Right cardiac atrium (tissue), 5 donors: ENCODE measurements around the gene GYPC. TPM values are rescaled to one million over a fixed set of nuclear protein-coding genes. Genes with fewer than 3 reads are reported as not detected.

Experiments
- ATAC-seq, 2 donors: fragments of 200-7000 bp; cut with Tn5 transposase; one replicate each; pipeline versions ENCODE4 v1.8.0 to v1.9.1; 2020; ENCODE audit warnings: moderate library complexity in 2 of 2, mild to moderate bottlenecking in 1 of 2
- DNase-seq, 3 donors: peaks; one replicate each; pipeline ENCODE4 v3.0.0-alpha.2; 2020
- H3K27ac ChIP-seq: one replicate; pipeline ENCODE4 v1.5.1; 2013; ENCODE audit warnings: mild to moderate bottlenecking, low read length, control low read depth, moderate library complexity
- H3K27me3 ChIP-seq: one replicate; pipeline ENCODE4 v1.6.1; 2013; ENCODE audit not compliant: control insufficient read depth, insufficient read depth
- H3K4me1 ChIP-seq: one replicate; pipeline ENCODE4 v1.6.1; 2013; ENCODE audit warnings: low read length; ENCODE audit not compliant: control insufficient read depth, insufficient read depth
- H3K4me3 ChIP-seq: one replicate; pipeline ENCODE4 v1.5.1; 2013; ENCODE audit warnings: low read length, control low read depth
- H3K9me3 ChIP-seq: one replicate; pipeline ENCODE4 v1.6.1; 2013; ENCODE audit warnings: low read length; ENCODE audit not compliant: control insufficient read depth
- WGBS: extraction: QIAGEN DNeasy Blood & Tissue Kit; methylation state at CpG from one replicate; pipeline ENCODE4 v1.1.7; 2013; 5-methylcytosine and 5-hydroxymethylcytosine counted together
- intact Hi-C, 4 donors: fragments of 100-400 bp; cut with DNase I; formaldehyde crosslinking; loops; one replicate each; pipeline versions ENCODE4 v1.11.0 to v1.14.0; 2022 to 2023
- polyA plus RNA-seq: library from polyadenylated mRNA; stranded (reverse); fragments of 200-250 nt; gene quantifications from one replicate; pipeline ENCODE4 v1.2.3, GENCODE V29; 2013
- total RNA-seq, 4 donors: library from RNA; stranded (reverse); fragmentation: NEBNext Ultra II Directional; extraction: Animal tissue kit (Norgen Biotek cat#: 25700); gene quantifications; one replicate each; pipeline ENCODE4 v1.2.1, GENCODE V29; 2021
- donor health status: healthy with polysubstance abuse.
- donor health status: DM: no; HTN: yes; CAD: no.
- donor health status: DM: no; HTN: no; CAD: no.
- donor health status: DM: no; HTN: yes; CAD: no; lungs with severe emphysema.
- donor health status: DM: yes; HTN: yes; CAD: no.

The GYPC gene
- total and polyA plus RNA-seq, 5 donors: 83.2 to 113 (median 89.6) TPM

DNA sequence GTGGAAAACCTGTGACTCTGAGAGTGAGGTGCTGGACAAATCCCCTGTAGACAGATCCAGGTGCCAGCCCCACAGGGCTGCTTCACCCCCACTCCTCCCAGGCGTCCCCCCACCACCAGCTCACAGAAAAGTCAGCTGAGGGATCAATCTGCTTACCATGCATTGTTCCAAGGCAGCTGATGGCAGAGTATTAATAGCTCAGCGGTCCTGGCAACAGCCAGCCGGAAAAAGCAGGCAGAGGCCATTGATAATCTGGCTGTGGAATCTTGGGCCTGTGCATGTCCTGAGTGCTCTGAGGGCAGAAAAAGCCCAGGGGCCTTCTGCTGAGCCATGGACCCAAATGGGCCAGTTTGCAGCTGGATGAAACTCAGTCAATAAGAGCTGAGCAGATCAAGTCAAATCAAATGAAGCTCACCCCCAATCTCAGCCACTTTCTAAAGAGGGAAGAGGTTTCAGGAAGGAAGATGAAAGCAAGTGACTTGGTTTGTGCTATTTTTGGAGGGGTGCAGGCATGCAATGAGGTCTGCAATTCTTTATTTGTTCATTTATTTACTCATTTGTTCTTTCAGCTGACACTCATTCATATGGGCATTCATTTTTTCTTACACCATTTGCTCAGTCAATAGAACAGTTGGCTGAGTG lies 63.4 kb downstream of the GYPC start:
- no peaks in the 10 kb centered on the region for H3K27me3 ChIP-seq
- H3K4me1 ChIP-seq: peaks cover 9% of the 10 kb centered on the region
- ATAC-seq (peak; percentile 44 to 50), DNase-seq (peak in 2 of 3 donors; percentile 43 to 55)
- intact Hi-C loops: no loop called here
- no peaks in the 10 kb centered on the region for H3K9me3 ChIP-seq
- WGBS: 46% methylated on average over 3 of the region's 3 CpGs
- no peak overlapping the region for H3K4me3 ChIP-seq
- no peak overlapping the region for H3K27ac ChIP-seq

- WGBS: 55% methylated on average over 4 of the region's 4 CpGs
- H3K9me3 ChIP-seq: no peaks in the 10 kb centered on the region
- H3K27ac ChIP-seq: no peak overlapping the region
- H3K4me1 ChIP-seq: peaks cover 9% of the 10 kb centered on the region
- intact Hi-C loops: no loop called here
- peak; percentile 25 to 60 for ATAC-seq
- no peak overlapping the region for H3K4me3 ChIP-seq
- no peaks in the 10 kb centered on the region for H3K27me3 ChIP-seq
- DNase-seq: no peak
These were observed 63.9 kb downstream of the GYPC start for GRCh38 chr2:126719833-126720351.

GRCh38 chr2:126720638-126721037 lies 64.7 kb downstream of the GYPC start:
- no peak for ATAC-seq
- no peak for DNase-seq
- 95% methylated on average over 2 of the region's 2 CpGs for WGBS
- Histone ChIP-seq H3K9me3 (no peaks in the 10 kb centered on the region), H3K27ac (no peak overlapping the region), H3K4me1 (peaks cover 9% of the 10 kb centered on the region), H3K27me3 (no peaks in the 10 kb centered on the region), H3K4me3 (no peak overlapping the region)
- intact Hi-C loops: no loop called here

- ATAC-seq (no peak), DNase-seq (no peak)
- intact Hi-C loops: no loop called here
- Histone ChIP-seq H3K27me3 (no peaks in the 10 kb centered on the region), H3K4me3 (no peak overlapping the region), H3K27ac (no peak overlapping the region), H3K9me3 (no peaks in the 10 kb centered on the region), H3K4me1 (peaks cover 9% of the 10 kb centered on the region)
- WGBS: 53% methylated on average over 2 of the region's 2 CpGs
These were observed 66.1 kb downstream of the GYPC start for GRCh38 chr2:126722081-126722480.

GRCh38 chr2:126722546-126722945 lies 66.6 kb downstream of the GYPC start:
- WGBS: 32% methylated on average over 4 of the region's 4 CpGs
- ATAC-seq (no peak), DNase-seq (peak in 1 of 3 donors; percentile 64)
- Histone ChIP-seq H3K27ac (no peak overlapping the region), H3K4me3 (no peak overlapping the region), H3K27me3 (no peaks in the 10 kb centered on the region), H3K4me1 (peaks cover 9% of the 10 kb centered on the region), H3K9me3 (no peaks in the 10 kb centered on the region)
- intact Hi-C loops: no loop called here

GRCh38 chr2:126723281-126723815 lies 67.4 kb downstream of the GYPC start:
- peak in 1 of 3 donors; percentile 60 for DNase-seq
- Histone ChIP-seq H3K4me3 (no peak overlapping the region), H3K9me3 (no peaks in the 10 kb centered on the region), H3K27ac (no peak overlapping the region), H3K4me1 (peaks cover 9% of the 10 kb centered on the region), H3K27me3 (no peaks in the 10 kb centered on the region)
- WGBS: 79% methylated on average over 2 of the region's 2 CpGs
- intact Hi-C loops: no loop called here
- peak in 1 of 2 donors; percentile 80 for ATAC-seq

DNA sequence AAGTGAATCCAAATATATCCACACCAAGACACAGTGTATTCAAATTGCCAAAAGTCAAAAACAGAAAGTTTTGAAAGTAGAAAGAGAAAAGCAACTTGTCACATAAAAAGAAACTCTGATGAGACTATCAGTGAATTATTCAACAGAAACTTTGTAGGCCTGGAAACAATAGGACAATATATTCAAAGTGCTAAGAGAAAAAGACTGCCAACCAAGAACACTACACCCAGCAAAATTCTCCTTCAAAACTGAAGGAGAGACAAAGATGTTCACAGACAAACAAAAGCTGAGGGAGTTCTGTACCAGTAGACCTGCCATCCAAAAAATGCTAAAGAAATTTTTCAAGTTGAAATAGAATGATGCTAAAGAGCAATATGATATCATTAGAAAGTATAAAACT lies 69.6 kb downstream of the GYPC start:
- no peak for ATAC-seq
- Histone ChIP-seq H3K27ac (no peak overlapping the region), H3K4me3 (no peak overlapping the region), H3K27me3 (no peaks in the 10 kb centered on the region), H3K4me1 (peaks cover under 1% of the 10 kb centered on the region), H3K9me3 (no peaks in the 10 kb centered on the region)
- intact Hi-C loops: no loop called here
- no peak for DNase-seq

DNA sequence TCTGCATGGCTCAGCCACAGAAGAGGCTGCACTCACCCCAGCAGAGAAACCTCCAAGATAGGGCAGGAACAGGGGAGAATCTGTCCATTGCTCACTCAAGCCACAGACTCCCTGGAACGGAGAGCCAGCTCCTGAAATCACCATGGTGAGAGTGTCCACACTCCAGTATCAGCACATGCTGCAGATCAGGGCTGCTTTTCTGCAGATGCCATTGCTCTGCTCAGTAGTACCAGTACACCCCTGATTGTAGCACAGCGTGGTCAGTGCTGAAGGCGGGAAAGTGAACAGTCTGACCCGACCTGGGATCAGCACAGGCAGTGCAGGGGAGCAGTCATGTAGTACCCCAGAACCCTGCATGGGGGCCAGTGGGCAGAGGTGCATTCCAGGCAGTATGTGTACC lies 73.9 kb downstream of the GYPC start:
- no peak overlapping the region for H3K27ac ChIP-seq
- H3K9me3 ChIP-seq: no peaks in the 10 kb centered on the region
- ATAC-seq (peak in 1 of 2 donors; percentile 34), DNase-seq (peak in 1 of 3 donors; percentile 28)
- WGBS: 83% methylated on average over 4 of the region's 4 CpGs
- H3K27me3 ChIP-seq: no peaks in the 10 kb centered on the region
- no peaks in the 10 kb centered on the region for H3K4me1 ChIP-seq
- no peak overlapping the region for H3K4me3 ChIP-seq
- intact Hi-C loops: no loop called here

DNA sequence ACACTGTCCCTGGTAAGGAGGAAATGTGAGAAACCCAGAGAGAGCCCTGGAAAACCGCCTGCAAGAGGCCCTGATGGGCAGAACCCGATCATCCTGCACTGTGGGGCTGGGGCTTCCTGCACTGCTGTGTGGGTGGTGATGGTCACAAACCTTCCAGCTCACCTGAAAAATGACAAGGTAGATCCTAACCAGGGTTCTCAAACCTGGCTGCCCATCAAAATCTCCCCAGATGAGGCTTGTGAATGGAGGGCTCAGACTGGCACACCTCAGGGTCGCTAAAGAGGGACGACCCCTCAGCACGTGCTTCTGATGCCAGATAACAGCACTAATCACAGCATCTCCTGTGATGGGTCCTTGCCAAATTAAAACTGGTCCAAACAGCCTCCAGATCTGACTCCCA lies 74.7 kb downstream of the GYPC start:
- intact Hi-C loops: no loop called here

DNA sequence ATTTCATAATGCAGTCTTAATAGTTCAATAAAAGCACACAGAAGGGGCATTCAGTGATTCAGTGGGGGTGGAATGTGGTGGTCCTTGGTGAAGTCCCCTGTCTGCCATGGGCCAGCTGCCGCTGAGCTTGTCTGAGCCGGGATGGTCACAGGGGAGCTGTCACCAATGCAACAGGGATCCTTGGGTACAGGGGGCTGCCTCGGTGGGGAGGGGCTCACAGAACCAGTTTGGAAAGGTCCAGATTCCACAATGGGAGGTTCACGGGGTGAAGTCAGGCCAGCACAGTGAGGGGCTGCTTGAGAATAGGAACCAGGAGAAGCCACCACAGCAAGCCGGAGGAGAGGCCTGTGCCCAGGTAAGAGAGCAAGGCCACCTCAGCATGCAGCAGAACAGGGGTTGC lies 75.4 kb downstream of the GYPC start:
- Histone ChIP-seq H3K27ac (no peak overlapping the region), H3K27me3 (no peaks in the 10 kb centered on the region), H3K4me3 (no peak overlapping the region), H3K9me3 (no peaks in the 10 kb centered on the region), H3K4me1 (no peaks in the 10 kb centered on the region)
- 90% methylated on average over 5 of the region's 5 CpGs for WGBS
- intact Hi-C loops: no loop called here
- ATAC-seq (no peak), DNase-seq (no peak)

More for the DNA sequence above, 74.7 kb downstream of the GYPC start:
- H3K4me1 ChIP-seq: no peaks in the 10 kb centered on the region
- H3K27ac ChIP-seq: no peak overlapping the region
- ATAC-seq: no peak
- WGBS: 86% methylated on average over 5 of the region's 5 CpGs
- DNase-seq: no peak
- H3K4me3 ChIP-seq: no peak overlapping the region
- H3K27me3 ChIP-seq: no peaks in the 10 kb centered on the region
- H3K9me3 ChIP-seq: no peaks in the 10 kb centered on the region

DNA sequence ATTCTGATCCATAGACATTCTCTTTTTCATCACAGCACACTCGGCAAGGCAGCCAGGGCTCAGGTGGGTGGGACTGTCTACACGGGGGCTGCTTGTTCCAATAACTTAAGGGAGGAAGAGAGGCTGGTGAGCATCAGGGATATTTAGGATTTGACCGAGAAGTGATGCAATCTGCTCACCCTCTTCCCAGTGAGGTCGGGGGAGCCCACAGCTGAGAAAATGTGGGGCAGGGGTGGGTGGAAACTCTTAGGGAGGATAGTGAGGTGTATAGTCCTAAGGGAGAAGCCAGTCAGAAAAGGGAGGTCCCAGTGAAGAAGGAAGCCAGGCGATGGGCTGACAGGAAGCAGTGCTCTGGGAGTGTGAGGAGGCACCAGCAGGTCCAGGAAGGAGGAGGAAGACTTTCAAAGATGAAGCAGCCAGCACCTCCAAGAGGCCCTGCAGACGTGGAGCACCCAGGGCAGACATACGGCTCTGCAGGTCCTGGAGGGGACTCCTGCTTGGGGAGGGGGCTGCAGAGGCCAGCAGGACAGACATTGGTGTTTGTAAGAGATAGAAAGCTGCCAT lies 76.8 kb downstream of the GYPC start:
- H3K4me3 ChIP-seq: no peak overlapping the region
- H3K4me1 ChIP-seq: no peaks in the 10 kb centered on the region
- H3K27ac ChIP-seq: no peak overlapping the region
- WGBS: 68% methylated on average over 7 of the region's 7 CpGs
- ATAC-seq (no peak), DNase-seq (no peak)
- H3K27me3 ChIP-seq: no peaks in the 10 kb centered on the region
- intact Hi-C loops: no loop called here
- H3K9me3 ChIP-seq: no peaks in the 10 kb centered on the region
